ENCODE data around the gene LSP1.

Gene LSP1

DNA sequence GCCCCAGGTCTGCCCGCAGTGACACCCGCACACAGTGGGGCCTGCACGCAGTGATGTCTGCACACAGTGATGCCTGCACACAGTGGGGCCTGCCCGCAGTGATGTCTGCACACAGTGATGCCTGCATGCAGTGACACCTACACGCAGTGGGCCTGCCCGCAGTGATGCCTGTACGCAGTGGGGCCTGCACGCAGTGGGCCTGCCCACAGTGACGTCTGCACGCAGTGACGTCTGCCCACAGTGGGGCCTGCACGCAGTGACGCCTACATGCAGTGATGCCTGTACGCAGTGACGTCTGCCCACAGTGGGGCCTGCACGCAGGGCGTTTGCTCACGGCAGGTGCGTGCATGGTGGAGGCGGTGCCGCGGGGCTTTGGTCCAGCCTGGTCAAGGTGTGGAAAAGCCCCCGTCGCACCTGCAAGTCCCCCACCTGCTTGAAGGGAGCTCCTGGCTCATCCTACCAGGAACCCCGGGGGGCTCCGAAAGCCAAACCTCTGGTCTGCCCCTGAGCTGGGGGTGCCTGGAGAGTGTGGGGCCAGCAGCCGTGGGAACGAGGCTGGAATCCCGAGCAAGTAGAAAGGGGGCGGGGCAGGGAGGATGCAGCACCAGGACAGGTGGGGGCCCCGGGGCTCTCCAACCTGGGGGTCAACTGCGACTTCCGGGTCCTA lies 27.0 kb upstream of the LSP1 start:
- Histone ChIP-seq H3K4me1 (ENCODE audit: control insufficient read depth in 1 of 2, insufficient read depth in 2 of 2, low read length in 2 of 2) (peaks cover 0 to 12% of the 10 kb centered on the region in 2 donors), H3K4me3 (ENCODE audit: low read depth in 1 of 2, low read length in 2 of 2) (no peak overlapping the region), H3K9me3 (ENCODE audit: control insufficient read depth in 1 of 2, low read length in 2 of 2) (no peaks in the 10 kb centered on the region), H3K27me3 (ENCODE audit: low read depth, low read length) (no peaks in the 10 kb centered on the region), H3K27ac (ENCODE audit: low read length) (no peak overlapping the region), H3K36me3 (ENCODE audit: control insufficient read depth in 1 of 2, insufficient read depth in 2 of 2, low read length in 2 of 2) (no peaks in the 10 kb centered on the region)

DNA sequence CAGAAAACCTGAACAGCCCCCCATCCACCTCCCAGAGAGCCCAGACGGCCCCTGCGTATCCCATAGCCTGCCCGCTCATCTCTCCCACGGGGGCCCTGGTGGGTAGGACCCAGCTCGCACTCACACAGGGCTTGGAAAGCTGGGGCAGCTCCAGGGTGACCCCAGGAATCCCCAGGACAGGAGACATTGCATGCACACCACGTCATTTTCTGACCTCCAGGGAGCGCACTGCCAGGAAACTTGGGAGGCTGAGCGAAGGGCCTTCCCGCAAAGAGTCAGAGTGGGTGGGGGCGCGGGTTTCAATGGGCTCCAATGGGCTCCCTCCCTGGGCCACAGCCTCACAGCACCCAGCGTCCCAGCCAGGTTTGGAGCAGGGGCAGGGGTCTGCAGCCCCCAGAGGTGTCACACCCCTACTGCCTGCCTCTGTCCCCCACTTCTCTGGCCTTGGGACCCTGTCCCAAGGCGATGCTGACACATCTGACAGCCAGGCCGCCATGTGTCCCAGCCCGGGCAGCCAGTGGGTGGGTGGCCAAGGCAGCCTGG lies 26.3 kb upstream of the LSP1 start:
- Histone ChIP-seq H3K27me3 (ENCODE audit: low read depth, low read length) (no peaks in the 10 kb centered on the region), H3K36me3 (ENCODE audit: control insufficient read depth in 1 of 2, insufficient read depth in 2 of 2, low read length in 2 of 2) (no peaks in the 10 kb centered on the region), H3K4me3 (ENCODE audit: low read depth in 1 of 2, low read length in 2 of 2) (no peak overlapping the region), H3K27ac (ENCODE audit: low read length) (no peak overlapping the region), H3K4me1 (ENCODE audit: control insufficient read depth in 1 of 2, insufficient read depth in 2 of 2, low read length in 2 of 2) (peaks cover 0 to 12% of the 10 kb centered on the region in 2 donors), H3K9me3 (ENCODE audit: control insufficient read depth in 1 of 2, low read length in 2 of 2) (no peaks in the 10 kb centered on the region)

DNA sequence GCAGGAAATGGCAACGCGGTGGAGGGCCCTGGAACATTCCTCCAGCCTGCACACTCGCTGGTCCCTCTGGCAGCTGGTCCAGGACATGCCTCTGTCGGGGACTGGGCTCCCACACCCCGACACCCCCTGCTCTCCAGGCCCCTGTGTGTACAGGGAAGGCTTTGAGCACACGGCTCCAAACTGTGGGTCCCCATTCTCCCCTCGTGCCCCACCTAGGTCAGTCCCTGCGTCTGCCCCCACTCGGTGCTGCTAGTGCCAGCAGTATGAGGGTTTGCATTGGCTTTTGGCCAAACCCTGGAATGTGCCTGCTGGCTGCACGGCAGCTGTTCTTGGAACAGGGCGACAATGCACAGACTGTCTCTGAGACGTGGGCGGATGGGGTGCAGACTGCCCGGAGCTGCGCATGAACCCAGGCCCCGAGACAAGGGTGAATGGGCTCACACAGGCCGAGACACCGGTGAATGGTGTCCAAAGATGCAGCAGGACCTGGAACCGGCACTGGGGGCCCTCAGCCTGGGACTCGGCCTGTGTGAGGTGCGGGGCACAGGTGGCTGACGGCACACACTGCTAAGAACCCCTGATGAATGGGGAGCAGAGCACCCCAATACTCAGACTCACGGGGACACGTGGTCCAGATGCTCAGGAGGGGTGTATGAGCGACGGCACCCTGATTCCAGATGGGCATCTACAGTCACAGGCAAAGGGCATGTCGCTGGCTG lies 25.6 kb upstream of the LSP1 start:
- Histone ChIP-seq H3K9me3 (ENCODE audit: control insufficient read depth in 1 of 2, low read length in 2 of 2) (no peaks in the 10 kb centered on the region), H3K36me3 (ENCODE audit: control insufficient read depth in 1 of 2, insufficient read depth in 2 of 2, low read length in 2 of 2) (no peaks in the 10 kb centered on the region), H3K27ac (ENCODE audit: low read length) (no peak overlapping the region), H3K4me3 (ENCODE audit: low read depth in 1 of 2, low read length in 2 of 2) (no peak overlapping the region), H3K27me3 (ENCODE audit: low read depth, low read length) (no peaks in the 10 kb centered on the region), H3K4me1 (ENCODE audit: control insufficient read depth in 1 of 2, insufficient read depth in 2 of 2, low read length in 2 of 2) (peaks cover 0 to 17% of the 10 kb centered on the region in 2 donors)

DNA sequence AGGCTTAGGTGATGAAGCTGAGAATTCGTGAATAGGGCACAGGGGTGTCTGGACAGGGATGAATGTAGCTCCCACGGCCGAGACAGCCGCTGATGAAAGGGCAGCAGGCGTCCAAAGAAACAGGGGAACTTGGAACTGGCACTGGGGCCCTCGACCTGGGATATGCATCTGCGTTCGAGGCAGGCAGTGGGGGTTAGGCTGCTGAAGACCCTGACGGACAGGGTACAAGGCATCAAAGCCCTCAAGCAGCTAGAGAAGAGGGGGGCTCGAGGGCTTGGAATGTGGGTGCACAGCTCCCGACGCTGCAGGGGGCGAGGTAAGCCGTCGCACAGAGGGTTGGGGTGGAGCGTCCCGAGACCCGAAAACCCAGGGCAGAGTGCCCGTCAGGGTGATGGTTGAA lies 25.0 kb upstream of the LSP1 start:
- Histone ChIP-seq H3K27ac (ENCODE audit: low read length) (no peak overlapping the region), H3K9me3 (ENCODE audit: control insufficient read depth in 1 of 2, low read length in 2 of 2) (no peaks in the 10 kb centered on the region), H3K27me3 (ENCODE audit: low read depth, low read length) (no peaks in the 10 kb centered on the region), H3K36me3 (ENCODE audit: control insufficient read depth in 1 of 2, insufficient read depth in 2 of 2, low read length in 2 of 2) (no peaks in the 10 kb centered on the region), H3K4me1 (ENCODE audit: control insufficient read depth in 1 of 2, insufficient read depth in 2 of 2, low read length in 2 of 2) (peaks cover 0 to 21% of the 10 kb centered on the region in 2 donors), H3K4me3 (ENCODE audit: low read depth in 1 of 2, low read length in 2 of 2) (no peak overlapping the region)

DNA sequence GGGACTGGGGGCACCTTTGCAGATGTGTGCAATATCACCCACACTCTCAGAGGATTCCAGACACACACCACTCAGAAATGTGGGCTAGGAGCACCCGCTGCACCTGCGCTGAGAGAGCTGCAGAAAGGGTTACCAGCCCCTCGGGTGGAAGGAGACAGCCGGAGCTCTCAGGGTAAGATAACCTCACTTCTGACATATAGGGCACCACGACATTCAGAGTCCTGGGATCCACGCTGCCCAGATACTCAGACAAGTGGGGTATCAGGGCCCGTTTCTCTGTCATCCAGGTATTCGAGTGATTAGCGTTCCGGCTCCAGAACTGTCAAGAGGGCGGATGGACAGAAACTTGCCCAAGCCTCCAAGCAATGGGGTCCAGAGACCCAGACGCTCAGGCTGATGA lies 24.3 kb upstream of the LSP1 start:
- Histone ChIP-seq H3K9me3 (ENCODE audit: control insufficient read depth in 1 of 2, low read length in 2 of 2) (no peaks in the 10 kb centered on the region), H3K4me1 (ENCODE audit: control insufficient read depth in 1 of 2, insufficient read depth in 2 of 2, low read length in 2 of 2) (peaks cover 0 to 21% of the 10 kb centered on the region in 2 donors), H3K27me3 (ENCODE audit: low read depth, low read length) (no peaks in the 10 kb centered on the region), H3K4me3 (ENCODE audit: low read depth in 1 of 2, low read length in 2 of 2) (no peak overlapping the region), H3K27ac (ENCODE audit: low read length) (no peak overlapping the region), H3K36me3 (ENCODE audit: control insufficient read depth in 1 of 2, insufficient read depth in 2 of 2, low read length in 2 of 2) (no peaks in the 10 kb centered on the region)

DNA sequence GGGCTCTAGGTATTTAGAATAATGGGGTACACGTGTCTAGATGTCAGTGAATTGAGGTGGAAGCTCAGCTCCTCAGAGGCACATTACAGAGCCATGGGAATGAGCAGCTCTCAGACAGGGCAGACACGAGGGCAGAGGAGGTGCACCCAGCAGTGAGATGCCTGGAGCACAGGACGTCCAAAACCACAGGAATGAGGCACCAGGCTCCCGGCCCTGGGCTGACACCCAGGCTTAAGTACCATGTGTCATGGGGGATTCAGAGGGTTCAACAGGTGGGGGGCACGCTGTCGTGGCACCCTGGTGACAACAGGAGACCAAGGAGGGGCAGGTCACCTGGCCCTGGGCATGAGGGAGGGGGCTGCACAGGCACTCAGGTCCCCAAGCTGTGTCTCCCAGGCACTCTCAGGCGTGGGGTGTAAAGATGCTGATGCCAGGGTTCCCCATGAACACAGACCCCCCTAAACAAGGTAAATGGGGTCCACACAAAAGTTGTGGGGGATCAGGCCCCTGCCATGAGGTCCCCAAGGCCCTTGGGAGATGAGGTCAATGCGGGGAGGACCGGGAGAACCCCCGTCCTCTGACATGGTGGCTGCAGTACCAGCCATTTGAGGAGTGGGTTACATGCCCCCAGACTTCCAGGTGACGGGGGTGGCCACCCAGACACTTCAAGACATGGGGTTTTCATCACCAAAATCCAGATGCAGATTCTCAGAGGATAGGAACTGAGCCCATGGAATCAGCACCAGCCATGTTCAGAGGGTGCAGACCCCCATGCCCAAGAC lies 23.7 kb upstream of the LSP1 start:
- Histone ChIP-seq H3K36me3 (ENCODE audit: control insufficient read depth in 1 of 2, insufficient read depth in 2 of 2, low read length in 2 of 2) (no peaks in the 10 kb centered on the region), H3K27me3 (ENCODE audit: low read depth, low read length) (no peaks in the 10 kb centered on the region), H3K4me3 (ENCODE audit: low read depth in 1 of 2, low read length in 2 of 2) (no peak overlapping the region), H3K4me1 (ENCODE audit: control insufficient read depth in 1 of 2, insufficient read depth in 2 of 2, low read length in 2 of 2) (peaks cover 0 to 21% of the 10 kb centered on the region in 2 donors), H3K27ac (ENCODE audit: low read length) (no peak overlapping the region), H3K9me3 (ENCODE audit: control insufficient read depth in 1 of 2, low read length in 2 of 2) (no peaks in the 10 kb centered on the region)

DNA sequence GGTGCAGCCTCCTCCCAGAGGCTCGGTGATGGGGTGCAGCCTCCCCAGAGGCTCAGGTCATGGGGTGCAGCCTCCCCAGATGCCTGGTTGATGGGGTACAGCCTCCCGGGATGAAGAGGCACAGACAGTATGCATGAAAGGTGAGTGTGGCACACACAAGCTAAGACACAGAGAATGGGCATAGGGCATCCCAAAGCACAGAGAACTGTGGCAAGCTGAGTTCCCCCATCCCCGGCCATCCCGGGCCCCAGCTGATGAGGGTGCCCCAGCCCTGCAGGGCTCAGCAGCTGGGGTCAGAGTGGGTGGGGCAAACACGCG lies 22.9 kb upstream of the LSP1 start:
- Histone ChIP-seq H3K27ac (ENCODE audit: low read length) (no peak overlapping the region), H3K4me3 (ENCODE audit: low read depth in 1 of 2, low read length in 2 of 2) (no peak overlapping the region), H3K27me3 (ENCODE audit: low read depth, low read length) (no peaks in the 10 kb centered on the region), H3K9me3 (ENCODE audit: control insufficient read depth in 1 of 2, low read length in 2 of 2) (no peaks in the 10 kb centered on the region), H3K4me1 (ENCODE audit: control insufficient read depth in 1 of 2, insufficient read depth in 2 of 2, low read length in 2 of 2) (peaks cover 0 to 21% of the 10 kb centered on the region in 2 donors), H3K36me3 (ENCODE audit: control insufficient read depth in 1 of 2, insufficient read depth in 2 of 2, low read length in 2 of 2) (no peaks in the 10 kb centered on the region)

DNA sequence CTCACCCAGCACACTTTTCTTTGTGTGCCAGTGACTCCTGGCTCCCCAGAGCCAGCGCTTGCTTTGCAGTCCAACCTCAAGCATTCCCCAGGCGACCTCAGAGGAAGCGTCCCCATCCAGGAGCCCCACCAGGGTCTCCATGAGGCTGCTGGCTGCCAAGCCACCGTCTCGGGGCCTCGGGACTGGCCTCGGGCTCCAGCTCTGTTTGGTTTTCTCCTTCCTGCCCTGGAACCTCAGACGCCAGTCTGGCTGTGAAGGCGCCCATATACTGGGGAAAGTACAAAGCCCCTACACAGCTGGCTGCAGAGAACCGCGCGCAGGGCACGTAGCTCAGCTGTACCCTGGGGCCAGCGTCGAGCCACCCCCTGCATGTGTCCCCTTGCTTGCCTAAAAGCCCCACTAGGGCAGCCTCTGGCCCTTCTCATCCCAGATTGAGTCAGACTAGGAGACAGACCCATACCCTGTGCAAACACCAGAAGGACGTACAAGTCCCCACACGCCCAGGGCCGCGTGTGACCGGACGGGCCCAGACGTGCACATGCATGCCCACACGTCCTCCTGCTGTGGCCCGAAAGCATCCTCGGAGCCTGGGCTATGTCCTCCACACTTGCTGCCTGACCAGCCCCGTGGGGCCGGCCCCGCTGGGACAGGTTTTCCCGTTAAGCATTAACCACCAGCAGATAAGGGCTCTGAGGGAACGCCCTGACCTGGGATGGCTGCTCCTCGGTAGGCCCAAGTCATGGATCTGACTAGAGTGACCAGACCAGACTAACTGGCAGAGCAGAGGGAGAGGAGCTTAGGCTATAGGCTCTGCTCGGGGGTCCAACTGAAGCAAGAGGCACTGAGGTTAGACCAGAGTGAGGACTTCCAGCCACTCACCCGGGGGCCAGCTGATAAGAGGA lies 22.3 kb upstream of the LSP1 start:
- Histone ChIP-seq H3K4me3 (ENCODE audit: low read depth in 1 of 2, low read length in 2 of 2) (no peak overlapping the region), H3K27ac (ENCODE audit: low read length) (no peak overlapping the region), H3K9me3 (ENCODE audit: control insufficient read depth in 1 of 2, low read length in 2 of 2) (no peaks in the 10 kb centered on the region), H3K27me3 (ENCODE audit: low read depth, low read length) (no peaks in the 10 kb centered on the region), H3K4me1 (ENCODE audit: control insufficient read depth in 1 of 2, insufficient read depth in 2 of 2, low read length in 2 of 2) (peaks cover 0 to 21% of the 10 kb centered on the region in 2 donors), H3K36me3 (ENCODE audit: control insufficient read depth in 1 of 2, insufficient read depth in 2 of 2, low read length in 2 of 2) (no peaks in the 10 kb centered on the region)

DNA sequence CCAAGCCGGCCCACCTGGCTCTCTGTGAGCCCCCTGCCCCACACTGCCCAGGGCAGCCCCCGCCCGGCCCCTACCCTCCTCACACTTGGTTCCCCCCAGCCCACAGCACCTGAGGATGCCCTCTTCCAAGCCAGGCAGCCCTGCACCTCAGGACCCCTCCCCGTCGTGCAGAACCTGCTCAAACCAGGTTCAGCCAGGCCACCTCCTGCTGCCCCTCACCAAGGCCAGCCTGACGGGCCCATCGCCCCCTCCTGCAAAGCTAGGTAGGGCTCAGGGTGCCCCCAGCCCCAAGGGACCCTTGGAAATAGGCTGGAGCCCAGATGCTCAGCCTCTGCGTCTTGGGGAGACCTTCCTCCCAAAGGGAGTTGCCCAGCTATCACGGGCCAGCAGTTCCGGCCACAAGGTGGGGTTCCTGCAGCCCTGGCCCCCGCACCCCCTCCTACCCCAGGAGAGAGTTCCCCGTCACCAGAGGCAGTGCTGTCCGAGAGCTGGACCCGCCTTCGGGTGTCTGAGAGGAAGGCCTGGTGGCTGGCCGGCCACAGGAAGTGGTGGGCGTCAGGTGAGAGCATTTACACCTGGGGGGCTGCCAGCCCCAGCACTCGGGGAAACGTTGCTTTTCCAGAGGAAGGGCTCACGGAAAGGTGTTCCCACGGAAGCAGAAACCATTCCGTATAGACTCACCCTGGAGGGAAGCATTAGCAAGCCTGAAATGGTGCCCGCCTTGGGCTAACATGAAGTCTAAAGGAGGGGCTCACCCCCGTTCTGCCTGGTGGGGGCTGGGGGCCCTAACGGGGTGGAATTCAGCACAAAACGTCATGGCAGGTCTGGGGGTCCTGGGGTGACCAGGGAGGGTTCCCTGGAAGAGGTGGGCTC lies 21.3 kb upstream of the LSP1 start:
- peaks cover 0 to 21% of the 10 kb centered on the region in 2 donors for H3K4me1 ChIP-seq (ENCODE audit: control insufficient read depth in 1 of 2, insufficient read depth in 2 of 2, low read length in 2 of 2)
- H3K27me3 ChIP-seq (ENCODE audit: low read depth, low read length), result no peaks in the 10 kb centered on the region

DNA sequence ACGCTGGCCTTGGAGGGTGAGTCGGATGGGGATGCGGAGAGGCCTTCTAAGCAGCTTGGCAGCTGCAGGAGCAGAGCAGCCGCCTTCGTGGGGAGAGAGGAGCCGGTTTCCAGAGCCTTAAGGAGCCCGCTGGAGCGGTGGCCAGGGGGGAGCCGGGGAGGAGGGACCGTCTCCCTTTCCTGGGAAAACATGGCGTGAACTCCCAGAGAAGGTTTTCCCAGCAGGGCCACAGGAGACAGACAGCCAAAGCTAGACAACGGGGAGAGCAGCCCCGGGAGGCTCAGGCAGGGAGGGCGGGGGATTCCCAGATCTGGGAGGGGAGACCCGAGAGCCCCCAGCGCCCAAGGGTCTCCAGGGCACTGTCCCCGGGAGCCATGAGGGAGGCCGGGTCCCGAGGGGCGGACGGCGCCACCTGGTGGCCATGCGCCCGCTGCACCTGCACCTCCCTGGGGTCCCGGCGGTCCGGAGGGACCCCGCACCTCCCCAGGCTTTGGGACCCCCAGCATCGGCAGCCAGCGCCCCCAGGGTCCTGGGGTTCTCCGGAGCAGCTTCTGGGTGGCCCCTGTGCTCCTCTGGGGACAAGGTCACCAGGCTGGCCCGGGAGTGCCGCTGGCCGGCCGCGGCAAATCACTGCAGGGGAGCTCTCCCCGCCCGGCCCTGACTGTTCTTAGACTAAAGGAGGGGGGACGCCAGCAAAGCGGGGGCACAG lies 20.5 kb upstream of the LSP1 start:
- Histone ChIP-seq H3K36me3 (ENCODE audit: control insufficient read depth in 1 of 2, insufficient read depth in 2 of 2, low read length in 2 of 2) (no peaks in the 10 kb centered on the region), H3K27ac (ENCODE audit: low read length) (no peak overlapping the region), H3K4me1 (ENCODE audit: control insufficient read depth in 1 of 2, insufficient read depth in 2 of 2, low read length in 2 of 2) (peaks cover 0 to 14% of the 10 kb centered on the region in 2 donors), H3K4me3 (ENCODE audit: low read depth in 1 of 2, low read length in 2 of 2) (peak overlapping the region in 1 of 2 donors; percentile 43), H3K9me3 (ENCODE audit: control insufficient read depth in 1 of 2, low read length in 2 of 2) (no peaks in the 10 kb centered on the region), H3K27me3 (ENCODE audit: low read depth, low read length) (no peaks in the 10 kb centered on the region)

More for the DNA sequence above, 21.3 kb upstream of the LSP1 start:
- H3K36me3 ChIP-seq (ENCODE audit: control insufficient read depth in 1 of 2, insufficient read depth in 2 of 2, low read length in 2 of 2), result no peaks in the 10 kb centered on the region
- no peak overlapping the region for H3K27ac ChIP-seq (ENCODE audit: low read length)
- no peaks in the 10 kb centered on the region for H3K9me3 ChIP-seq (ENCODE audit: control insufficient read depth in 1 of 2, low read length in 2 of 2)
- no peak overlapping the region for H3K4me3 ChIP-seq (ENCODE audit: low read depth in 1 of 2, low read length in 2 of 2)
